ENCODE data around the gene TBC1D22A.

GRCh38 chr22:47176573-47177333 lies 414.3 kb downstream of the TBC1D22A start:
- TF ChIP-seq POLR2A (IDR thresholded peaks at IDR 0.05; ENCODE audit: low read length) = no peak
- TF ChIP-seq GATA1 (IDR thresholded peaks at IDR 0.05; ENCODE audit: low read depth, low read length) = no peak
